Measurements from ENCODE around the gene KANSL1. TPM values are rescaled to one million over a fixed set of nuclear protein-coding genes. Genes with fewer than 3 reads are reported as not detected.

The KANSL1 gene
- total RNA-seq, 1 experiment from 2014 or later = 67.1 TPM

DNA sequence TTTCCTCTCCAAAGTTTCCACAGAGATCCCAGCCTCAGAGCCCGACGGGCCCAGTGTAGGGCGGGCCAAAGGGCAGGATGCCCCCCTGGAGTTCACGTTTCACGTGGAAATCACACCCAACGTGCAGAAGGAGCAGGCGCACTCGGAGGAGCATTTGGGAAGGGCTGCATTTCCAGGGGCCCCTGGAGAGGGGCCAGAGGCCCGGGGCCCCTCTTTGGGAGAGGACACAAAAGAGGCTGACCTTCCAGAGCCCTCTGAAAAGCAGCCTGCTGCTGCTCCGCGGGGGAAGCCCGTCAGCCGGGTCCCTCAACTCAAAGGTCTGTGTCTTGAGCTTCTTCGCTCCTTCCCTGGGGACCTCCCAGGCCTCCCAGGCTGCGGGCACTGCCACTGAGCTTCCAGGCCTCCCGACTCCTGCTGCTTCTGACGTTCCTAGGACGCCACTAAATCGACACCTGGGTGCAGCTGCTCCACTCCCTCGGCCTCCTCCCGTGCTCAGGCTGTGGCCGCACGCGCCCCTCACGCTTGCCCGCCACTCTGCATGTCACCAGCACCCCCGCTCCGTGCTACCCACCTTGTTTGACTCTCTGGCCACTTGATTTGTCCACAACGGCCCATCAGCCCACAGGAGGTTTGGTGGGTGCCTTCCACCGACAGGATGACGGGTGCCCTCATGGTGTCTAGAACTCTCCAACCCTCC is 209.5 kb downstream of the KANSL1 start:
- no peak overlapping the region for H3K27ac Mint-ChIP-seq (ENCODE audit: low read depth, unreplicated experiment)
- no peaks in the 10 kb centered on the region for H3K9me3 Mint-ChIP-seq (ENCODE audit: unreplicated experiment)
- TF ChIP-seq, protein P1, sequence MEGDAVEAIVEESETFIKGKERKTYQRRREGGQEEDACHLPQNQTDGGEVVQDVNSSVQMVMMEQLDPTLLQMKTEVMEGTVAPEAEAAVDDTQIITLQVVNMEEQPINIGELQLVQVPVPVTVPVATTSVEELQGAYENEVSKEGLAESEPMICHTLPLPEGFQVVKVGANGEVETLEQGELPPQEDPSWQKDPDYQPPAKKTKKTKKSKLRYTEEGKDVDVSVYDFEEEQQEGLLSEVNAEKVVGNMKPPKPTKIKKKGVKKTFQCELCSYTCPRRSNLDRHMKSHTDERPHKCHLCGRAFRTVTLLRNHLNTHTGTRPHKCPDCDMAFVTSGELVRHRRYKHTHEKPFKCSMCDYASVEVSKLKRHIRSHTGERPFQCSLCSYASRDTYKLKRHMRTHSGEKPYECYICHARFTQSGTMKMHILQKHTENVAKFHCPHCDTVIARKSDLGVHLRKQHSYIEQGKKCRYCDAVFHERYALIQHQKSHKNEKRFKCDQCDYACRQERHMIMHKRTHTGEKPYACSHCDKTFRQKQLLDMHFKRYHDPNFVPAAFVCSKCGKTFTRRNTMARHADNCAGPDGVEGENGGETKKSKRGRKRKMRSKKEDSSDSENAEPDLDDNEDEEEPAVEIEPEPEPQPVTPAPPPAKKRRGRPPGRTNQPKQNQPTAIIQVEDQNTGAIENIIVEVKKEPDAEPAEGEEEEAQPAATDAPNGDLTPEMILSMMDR (IDR thresholded peaks at IDR 0.05; ENCODE audit: unreplicated experiment) = no peak
- no TSS peak for BruUV-seq (replicated peaks)
- H3K36me3 Mint-ChIP-seq (ENCODE audit: insufficient read depth, unreplicated experiment) = no peaks in the 10 kb centered on the region
- ChIA-PET POLR2A (no interaction called here), CTCF (interaction anchor here (0.7 kb wide), 1 partner anchor 93 kb away, joined by 3 read pairs; no protein-coding TSS in a partner anchor)
- no peaks in the 10 kb centered on the region for H3K4me1 Mint-ChIP-seq (ENCODE audit: insufficient read depth, unreplicated experiment)
- DNase-seq (ENCODE audit: unreplicated experiment) = no peak
- H3K4me3 Mint-ChIP-seq (ENCODE audit: unreplicated experiment) = no peak overlapping the region
- intact Hi-C loops (cut with micrococcal nuclease) = no loop called here
- no peaks in the 10 kb centered on the region for H3K27me3 Mint-ChIP-seq (ENCODE audit: insufficient read depth, unreplicated experiment)

DNA sequence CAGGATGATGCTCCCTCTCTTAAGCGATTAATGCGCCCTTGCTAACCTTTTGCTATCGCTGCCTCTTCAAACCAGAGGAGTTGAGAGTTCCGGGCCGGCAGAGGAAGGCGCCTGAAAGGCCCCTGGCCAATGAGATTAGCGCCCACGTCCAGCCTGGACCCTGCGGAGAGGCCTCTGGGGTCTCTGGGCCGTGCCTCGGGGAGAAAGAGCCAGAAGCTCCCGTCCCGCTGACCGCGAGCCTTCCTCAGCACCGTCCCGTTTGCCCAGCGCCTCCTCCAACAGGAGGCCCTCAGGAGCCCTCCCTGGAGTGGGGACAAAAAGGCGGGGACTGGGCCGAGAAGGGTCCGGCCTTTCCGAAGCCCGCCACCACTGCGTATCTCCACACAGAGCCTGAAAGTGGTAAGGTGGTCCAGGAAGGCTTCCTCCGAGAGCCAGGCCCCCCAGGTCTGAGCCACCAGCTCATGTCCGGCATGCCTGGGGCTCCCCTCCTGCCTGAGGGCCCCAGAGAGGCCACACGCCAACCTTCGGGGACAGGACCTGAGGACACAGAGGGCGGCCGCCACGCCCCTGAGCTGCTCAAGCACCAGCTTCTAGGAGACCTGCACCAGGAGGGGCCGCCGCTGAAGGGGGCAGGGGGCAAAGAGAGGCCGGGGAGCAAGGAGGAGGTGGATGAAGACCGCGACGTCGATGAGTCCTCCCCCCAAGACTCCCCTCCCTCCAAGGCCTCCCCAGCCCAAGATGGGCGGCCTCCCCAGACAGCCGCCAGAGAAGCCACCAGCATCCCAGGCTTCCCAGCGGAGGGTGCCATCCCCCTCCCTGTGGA is 210.2 kb downstream of the KANSL1 start:
- no peaks in the 10 kb centered on the region for H3K36me3 Mint-ChIP-seq (ENCODE audit: insufficient read depth, unreplicated experiment)
- no peak for DNase-seq (ENCODE audit: unreplicated experiment)
- ChIA-PET POLR2A (no interaction called here), CTCF (interaction anchor here (0.7 kb wide), 1 partner anchor 34 kb away, joined by 3 read pairs; no protein-coding TSS in a partner anchor)
- no peaks in the 10 kb centered on the region for H3K27me3 Mint-ChIP-seq (ENCODE audit: insufficient read depth, unreplicated experiment)
- BruUV-seq (replicated peaks) = no TSS peak
- TF ChIP-seq, protein P1 (IDR thresholded peaks at IDR 0.05; ENCODE audit: unreplicated experiment) = no peak
- intact Hi-C loops (cut with micrococcal nuclease) = no loop called here
- no peaks in the 10 kb centered on the region for H3K4me1 Mint-ChIP-seq (ENCODE audit: insufficient read depth, unreplicated experiment)
- H3K4me3 Mint-ChIP-seq (ENCODE audit: unreplicated experiment) = no peak overlapping the region
- H3K27ac Mint-ChIP-seq (ENCODE audit: low read depth, unreplicated experiment) = no peak overlapping the region
- H3K9me3 Mint-ChIP-seq (ENCODE audit: unreplicated experiment) = no peaks in the 10 kb centered on the region

- no peak for DNase-seq (ENCODE audit: unreplicated experiment)
- Mint-ChIP-seq H3K4me3 (ENCODE audit: unreplicated experiment) (no peak overlapping the region), H3K27ac (ENCODE audit: low read depth, unreplicated experiment) (no peak overlapping the region), H3K27me3 (ENCODE audit: insufficient read depth, unreplicated experiment) (peaks cover 2% of the 10 kb centered on the region), H3K4me1 (ENCODE audit: insufficient read depth, unreplicated experiment) (no peaks in the 10 kb centered on the region), H3K36me3 (ENCODE audit: insufficient read depth, unreplicated experiment) (no peaks in the 10 kb centered on the region), H3K9me3 (ENCODE audit: unreplicated experiment) (no peaks in the 10 kb centered on the region)
- TF ChIP-seq, protein P1 (IDR thresholded peaks at IDR 0.05; ENCODE audit: unreplicated experiment) = no peak
- no TSS peak for BruUV-seq (replicated peaks)
- POLR2A ChIA-PET = no interaction called here
- CTCF ChIA-PET = no interaction called here
- intact Hi-C loops (cut with micrococcal nuclease) = no loop called here
These were observed 211.9 kb downstream of the KANSL1 start for GRCh38 chr17:45981306-45981705.

- Mint-ChIP-seq H3K27me3 (ENCODE audit: insufficient read depth, unreplicated experiment) (peaks cover 7% of the 10 kb centered on the region), H3K27ac (ENCODE audit: low read depth, unreplicated experiment) (no peak overlapping the region)
These were observed 212.4 kb downstream of the KANSL1 start for GRCh38 chr17:45980855-45981254.

More at GRCh38 chr17:45980855-45981254, 212.4 kb downstream of the KANSL1 start:
- ChIA-PET POLR2A (interaction anchor here (0.6 kb wide), 1 partner anchor 985 kb away, joined by 4 read pairs; no protein-coding TSS in a partner anchor), CTCF (no interaction called here)
- H3K4me1 Mint-ChIP-seq (ENCODE audit: insufficient read depth, unreplicated experiment) = no peaks in the 10 kb centered on the region
- H3K9me3 Mint-ChIP-seq (ENCODE audit: unreplicated experiment) = no peaks in the 10 kb centered on the region
- no peaks in the 10 kb centered on the region for H3K36me3 Mint-ChIP-seq (ENCODE audit: insufficient read depth, unreplicated experiment)
- no peak for DNase-seq (ENCODE audit: unreplicated experiment)
- no peak overlapping the region for H3K4me3 Mint-ChIP-seq (ENCODE audit: unreplicated experiment)
- TF ChIP-seq, protein P1 (IDR thresholded peaks at IDR 0.05; ENCODE audit: unreplicated experiment) = no peak
- intact Hi-C loops (cut with micrococcal nuclease) = no loop called here
- no TSS peak for BruUV-seq (replicated peaks)
